ENCODE results near the gene PSRC1.
A peak's percentile ranks its signal among the peaks of the same experiment; 100 is the strongest.
"Not testable (repeated sequence)": the region's sequence is repeated elsewhere in the genome, so short reads cannot be mapped to it uniquely, and the experiment has no call there.

PSRC1 gene

DNA sequence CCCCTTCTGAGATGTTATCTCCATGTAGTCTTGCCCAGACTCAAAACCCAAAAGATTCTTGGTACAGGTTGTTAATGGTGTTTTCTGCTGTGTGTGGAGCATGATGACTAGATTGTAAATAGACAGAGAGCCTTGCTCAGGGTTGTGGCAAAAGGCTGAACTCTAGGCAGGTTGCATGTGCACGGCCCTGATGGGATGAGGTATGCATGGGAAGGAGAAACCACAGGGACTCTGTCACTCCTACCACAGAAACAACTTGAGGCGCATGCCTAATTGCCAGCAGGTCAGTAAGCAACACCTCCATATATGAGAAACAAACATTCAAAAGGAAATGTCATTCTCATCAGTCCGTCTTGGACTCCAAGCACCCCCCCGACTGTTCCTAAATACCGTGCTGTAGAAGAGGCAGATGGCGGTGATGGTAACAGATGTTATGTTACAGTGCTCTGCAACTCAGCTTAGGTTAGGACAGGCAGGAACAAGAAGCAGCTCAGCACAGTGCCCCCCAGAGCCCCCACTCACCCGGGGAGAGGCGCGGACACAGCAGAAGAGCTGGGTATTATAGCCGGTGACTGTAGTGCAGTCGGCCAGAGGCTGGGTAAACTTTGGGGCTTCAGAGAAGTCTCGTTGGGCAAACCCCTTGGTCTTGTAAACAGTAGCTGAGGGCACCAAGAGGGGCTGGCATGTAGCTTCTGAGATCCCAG is 12.9 kb upstream of the PSRC1 start:
- DNase-seq (ENCODE audit: low read depth), result no peak

DNA sequence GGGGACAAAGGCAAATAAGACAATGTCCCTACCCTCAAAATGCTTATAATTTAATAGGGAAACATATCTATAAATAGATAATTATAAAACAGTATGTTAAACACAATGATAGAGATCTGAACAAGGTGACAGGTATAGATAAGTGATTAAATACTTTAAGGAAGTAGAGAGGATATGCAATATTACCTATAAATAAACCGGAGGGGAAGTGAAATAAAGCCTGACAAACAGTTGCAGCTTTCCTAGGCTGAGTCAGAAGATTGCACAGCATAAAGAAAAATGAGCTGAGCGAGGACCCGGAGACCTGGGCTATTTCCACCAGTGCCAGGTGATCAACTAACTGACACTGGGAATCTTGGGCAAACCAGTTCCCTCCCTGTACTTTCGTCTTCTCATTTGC is 11.5 kb upstream of the PSRC1 start:
- DNase-seq (ENCODE audit: low read depth), result no peak

DNA sequence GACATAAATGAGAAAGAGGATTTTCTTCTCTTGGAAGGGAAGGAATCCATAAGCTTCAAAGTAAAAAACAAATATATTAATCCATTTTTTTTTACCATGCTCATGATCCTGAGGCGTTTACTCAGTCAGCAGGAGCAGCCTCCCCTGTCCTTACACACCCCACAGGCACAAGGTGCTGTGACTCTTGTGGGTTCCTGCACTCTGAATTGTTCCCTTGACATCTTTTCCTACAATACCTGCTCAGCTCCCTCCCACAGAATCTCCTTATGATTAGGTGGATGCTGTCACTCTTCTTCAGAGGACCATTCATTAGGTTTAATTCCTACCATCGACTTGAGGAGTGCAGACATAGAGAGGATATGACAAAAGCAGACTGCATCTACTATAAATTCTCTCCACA is 10.1 kb upstream of the PSRC1 start:
- DNase-seq (ENCODE audit: low read depth), result no peak

DNA sequence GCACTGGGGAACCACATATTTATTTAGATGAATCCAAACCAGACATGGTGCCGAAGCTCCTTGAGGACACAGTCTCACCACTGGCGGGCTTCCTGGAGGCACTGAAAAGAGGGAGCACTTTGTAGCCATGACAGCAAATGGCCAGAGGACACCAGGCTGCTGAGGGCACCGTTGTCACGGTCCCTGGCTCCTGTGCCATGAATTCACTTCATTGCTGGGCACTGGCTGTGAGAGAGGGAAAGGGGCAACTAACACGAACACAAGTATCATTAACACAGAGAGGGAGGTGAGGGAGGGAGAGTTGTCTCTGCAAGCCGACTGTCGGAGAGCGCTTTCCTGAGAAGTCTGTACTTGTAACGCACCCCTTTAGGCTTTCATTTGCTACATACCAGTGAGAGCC is 9.4 kb upstream of the PSRC1 start:
- DNase-seq (ENCODE audit: low read depth), result no peak

DNA sequence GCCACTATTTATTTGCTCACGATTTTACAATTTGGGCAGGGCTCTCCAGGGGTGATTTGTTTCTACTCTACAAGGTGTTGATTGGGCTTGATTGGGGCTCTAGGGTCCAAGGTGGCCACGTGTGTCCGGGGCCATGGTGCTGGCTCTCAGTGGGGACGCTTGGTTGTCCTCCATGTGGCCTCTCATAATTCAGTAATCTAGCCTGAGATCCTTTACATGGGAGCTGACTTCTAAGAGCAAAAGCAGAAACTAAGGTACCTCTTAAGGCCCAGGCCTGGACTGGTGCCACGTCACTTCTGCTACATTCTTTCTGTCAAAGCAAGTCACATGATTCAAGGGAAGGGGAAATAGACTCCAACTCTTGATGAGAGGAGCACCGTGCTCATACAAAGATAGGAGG is 8.1 kb upstream of the PSRC1 start:
- no peak for DNase-seq (ENCODE audit: low read depth)

DNA sequence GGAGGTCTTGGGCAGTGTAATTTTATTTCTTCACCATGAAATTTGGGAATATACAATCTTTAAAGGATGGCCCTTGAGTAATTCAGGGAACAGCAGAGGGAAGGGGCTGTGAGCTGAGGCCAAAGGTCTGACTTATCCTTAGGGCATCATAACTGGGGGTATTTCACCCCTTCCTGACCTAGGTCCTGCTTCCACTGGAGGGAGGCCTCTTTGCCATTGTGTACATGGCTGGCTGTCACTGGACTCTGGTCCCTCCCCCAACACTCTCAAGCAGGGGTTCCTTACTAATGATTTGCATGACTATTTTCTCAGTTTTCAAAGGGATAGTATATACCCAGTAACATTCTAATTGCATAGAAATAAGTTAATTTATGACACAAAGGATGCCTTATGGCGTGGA is 7.2 kb upstream of the PSRC1 start:
- no peak for DNase-seq (ENCODE audit: low read depth)

DNA sequence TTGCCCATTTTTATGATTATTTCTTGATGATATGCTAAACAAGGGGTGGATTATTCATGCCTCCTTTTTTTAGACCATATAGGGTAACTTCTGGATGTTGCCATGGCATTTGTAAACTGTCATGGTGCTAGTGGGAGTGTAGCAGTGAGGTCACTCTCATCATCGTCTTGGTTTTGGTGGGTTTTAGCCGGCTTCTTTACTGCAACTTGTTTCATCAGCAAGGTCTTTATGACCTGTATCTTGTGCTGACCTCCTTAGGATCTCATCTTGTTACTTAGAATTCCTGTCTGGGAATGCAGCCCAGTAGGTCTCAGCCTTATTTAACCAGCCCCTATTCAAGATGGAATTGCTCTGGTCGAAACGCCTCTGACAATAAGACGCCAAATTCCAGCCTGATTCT is 3.8 kb upstream of the PSRC1 start:
- DNase-seq (ENCODE audit: low read depth), result not testable (repeated sequence)

DNA sequence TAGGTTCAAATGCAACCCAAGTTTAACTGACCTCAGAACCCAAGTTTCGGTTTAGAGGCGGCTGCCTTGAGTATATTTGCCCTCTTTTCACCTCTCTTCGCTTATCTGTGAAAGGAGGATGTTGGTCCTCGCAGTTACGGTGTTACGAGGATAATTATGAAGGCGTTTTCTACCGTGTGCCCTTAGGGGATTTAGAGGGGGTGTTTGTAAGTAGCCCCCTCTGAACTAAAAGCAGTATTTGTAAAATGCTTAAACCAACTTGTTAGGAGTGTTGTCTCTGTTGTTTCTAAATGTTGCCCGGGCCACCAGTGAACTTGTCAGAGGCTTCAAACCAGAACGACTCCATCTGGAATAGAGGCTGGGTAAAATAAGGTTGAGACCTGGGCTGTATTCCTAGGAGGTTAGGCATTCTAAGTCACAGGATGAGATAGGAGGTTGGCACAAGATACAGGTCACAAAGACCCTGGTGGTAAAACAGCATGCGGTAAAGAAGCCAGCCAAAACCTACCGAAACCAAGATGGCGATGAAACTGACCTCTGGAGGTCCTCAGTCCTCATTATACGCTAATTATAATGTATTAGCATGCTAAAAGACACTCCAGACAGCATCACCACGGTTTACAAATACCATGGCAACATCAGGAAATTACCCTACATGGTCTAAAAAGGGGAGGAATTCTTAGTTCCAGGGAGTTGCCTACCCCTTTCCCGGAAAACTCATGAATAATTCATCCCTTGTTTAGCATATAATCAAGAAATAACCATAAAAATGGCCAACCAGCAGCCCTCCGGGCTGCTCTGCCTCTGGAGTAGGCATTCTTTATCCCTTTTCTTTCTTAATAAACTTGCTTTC is 1.0 kb upstream of the PSRC1 start:
- no peak for DNase-seq (ENCODE audit: low read depth)

DNA sequence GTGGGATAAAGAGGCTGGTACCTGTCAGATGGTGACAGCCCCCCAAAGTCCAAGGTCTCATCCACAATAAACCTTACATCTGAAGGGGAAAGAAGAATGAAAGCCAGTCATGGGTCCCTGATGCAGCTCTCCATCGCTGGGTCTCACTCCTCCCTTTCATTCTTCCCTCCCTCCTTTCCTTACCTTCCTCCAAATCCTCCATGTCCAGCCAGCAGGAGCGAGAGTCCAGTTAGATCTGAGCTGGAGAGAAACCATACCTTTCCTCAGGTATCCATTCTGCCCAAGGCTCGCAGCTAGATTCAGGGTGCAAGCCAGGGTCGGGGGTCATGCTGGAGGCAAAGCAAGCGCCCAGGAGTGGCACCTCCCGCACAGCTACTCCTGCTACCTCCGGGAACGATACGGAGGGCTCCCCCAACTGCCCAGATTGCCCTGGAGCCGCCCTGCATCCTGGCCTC is 421 bp downstream of the PSRC1 start:
- no peak for DNase-seq (ENCODE audit: low read depth)

DNA sequence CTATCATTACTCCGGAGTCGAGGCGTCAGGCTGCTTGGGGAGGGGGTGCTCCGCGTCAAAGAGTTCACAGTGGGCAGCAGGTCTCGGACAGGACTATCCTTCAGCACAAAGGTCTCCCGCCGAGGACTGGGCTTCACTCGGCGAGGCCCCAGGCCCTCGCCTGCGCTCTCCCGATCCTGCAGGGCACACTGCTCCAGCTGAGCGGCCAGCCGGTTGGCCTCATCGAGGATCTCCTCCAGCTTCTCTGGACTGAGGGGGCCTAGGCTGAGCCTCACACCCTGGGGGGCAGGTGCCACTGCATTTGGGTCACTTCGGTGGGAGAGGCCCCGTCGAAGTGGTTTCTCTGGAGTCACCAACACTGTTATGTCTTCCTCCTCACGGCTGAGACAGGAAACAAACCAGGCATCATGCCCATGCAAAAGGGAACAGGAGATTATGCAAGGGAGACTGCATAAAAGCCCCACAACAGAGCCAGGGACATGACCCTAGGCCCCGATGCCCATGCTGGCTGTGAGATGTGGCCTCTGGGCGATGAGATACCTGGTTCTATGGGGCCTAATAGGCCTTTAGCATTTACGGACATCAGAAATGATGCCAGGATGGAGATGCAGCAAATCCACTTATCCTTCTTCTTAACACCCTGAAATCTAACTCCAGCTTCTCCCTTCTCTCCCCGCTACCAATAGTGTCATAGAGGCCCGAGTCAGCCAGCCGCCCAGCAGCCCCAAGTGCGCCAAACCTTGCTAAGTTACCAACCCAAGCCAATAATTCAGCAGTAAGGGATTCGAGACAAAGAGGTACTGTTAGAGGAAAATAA is 1.1 kb downstream of the PSRC1 start:
- no peak for DNase-seq (ENCODE audit: low read depth)

DNA sequence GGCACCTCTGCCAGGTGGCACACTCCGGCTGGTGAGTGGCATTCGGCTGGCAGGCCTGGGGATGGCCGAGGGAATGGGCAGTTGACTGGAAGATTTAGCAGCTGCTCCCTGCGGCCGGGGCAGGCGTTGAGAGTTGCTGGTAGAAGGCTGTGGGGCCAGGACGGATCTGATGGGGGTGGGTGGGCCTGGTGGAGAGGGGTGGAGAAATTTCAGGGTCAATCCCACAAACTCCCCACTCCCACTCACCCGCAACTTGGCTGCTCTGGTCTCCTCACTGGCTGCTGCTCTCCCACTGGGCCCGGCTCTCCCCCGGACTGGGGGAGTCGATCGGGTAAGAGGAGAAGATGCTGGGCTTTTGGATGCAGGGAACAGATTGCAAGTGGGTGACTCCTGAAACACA is 2.1 kb downstream of the PSRC1 start:
- DNase-seq (ENCODE audit: low read depth), result no peak

DNA sequence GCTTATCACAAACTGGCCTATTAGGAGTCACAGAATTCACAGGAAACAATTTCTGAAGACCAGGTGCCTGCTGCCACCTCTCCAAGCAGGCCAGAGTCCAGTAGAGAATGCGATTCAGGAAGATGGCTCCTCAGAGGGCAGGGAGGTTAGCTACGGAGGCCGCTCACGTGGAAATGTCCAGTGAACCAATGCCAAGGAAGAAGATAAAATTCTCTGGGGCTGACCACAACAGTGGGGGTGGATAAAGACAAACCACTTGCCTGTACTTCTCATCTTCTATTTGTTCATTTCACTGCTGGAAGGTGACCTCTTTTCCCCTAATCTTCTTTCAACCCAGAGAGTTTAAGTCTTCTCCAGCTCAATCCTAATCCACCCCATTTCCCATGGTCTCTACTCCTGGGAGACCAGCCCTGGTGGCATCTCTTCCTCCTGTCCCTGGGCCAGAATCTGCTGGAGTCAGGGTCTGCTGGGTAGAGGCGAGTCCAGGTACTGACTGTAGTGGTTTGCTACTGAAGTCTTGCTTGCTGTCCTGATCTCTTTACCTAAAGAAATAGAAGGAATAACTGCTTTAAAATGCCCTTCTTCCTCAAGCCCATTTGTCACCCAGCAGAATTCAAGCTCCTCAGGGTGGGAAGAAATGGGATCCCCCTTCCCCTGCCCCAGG is 3.2 kb downstream of the PSRC1 start:
- no peak for DNase-seq (ENCODE audit: low read depth)

DNA sequence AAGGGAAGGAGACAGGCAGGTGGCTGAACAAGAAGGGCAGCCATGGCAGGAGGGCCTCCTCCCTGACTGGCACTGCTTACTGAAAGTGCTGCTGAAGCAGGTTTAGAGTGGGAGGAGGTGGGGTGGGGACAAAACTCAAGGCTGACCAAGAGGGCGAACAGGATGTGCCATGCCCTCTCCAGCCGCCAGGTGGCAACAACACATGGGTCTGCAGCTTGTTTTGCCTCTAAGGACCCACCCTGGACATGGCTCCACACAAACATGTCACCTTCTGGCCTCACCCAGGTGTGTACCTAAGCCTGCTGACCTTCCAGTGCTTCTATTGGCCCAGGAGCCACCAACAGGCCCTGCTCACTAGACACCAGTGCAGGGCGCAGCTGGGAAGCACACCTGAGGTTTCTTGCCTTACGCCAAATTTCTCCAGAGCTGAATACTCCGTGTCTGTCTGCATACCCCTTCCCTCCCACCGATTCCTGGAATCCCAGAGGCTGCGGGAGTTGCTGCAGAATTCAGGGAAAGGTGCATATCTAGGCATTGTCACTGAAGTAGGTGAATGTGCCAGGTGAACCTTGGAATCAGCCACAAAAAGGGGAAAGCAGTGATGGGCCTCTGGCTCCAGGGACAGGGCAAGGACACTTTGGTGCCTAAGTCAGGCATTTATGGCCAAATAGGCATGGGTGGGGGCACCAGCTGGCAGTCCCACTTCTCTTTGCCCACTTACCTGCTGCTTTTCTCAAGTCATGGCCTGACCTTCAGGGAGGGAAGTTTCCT is 5.3 kb downstream of the PSRC1 start:
- DNase-seq (ENCODE audit: low read depth), result peak; percentile 51

DNA sequence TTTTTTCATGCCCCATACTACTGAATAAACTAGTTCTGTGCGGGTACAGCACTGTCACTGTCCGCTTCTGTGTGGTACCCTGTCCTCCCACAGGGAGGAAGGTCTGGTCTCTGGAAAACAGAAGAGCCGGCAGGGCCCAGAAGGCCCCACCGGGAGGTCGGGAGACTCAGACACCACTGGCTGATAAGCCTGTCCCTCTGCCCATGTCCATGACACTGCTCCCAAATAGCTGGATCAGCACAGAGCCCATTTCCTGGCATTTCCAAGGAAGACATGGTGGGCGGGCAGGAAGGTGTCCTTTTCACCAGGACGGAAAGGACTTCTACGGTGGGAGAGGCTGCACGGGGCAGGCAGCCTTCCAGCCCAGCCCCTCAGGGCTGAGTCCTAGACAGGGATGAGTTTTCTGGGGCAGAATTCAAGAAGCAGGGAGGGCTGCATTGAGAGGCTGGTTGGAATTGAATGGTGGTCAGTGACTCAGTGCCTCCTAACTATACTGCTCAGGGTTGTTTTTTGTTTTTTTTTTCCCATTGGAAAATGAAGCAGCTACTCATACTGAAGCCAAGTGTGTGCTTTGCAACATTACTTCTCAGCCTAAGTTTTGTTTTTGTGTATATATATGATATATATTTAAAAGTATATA is 7.1 kb downstream of the PSRC1 start:
- DNase-seq (ENCODE audit: low read depth), result no peak

DNA sequence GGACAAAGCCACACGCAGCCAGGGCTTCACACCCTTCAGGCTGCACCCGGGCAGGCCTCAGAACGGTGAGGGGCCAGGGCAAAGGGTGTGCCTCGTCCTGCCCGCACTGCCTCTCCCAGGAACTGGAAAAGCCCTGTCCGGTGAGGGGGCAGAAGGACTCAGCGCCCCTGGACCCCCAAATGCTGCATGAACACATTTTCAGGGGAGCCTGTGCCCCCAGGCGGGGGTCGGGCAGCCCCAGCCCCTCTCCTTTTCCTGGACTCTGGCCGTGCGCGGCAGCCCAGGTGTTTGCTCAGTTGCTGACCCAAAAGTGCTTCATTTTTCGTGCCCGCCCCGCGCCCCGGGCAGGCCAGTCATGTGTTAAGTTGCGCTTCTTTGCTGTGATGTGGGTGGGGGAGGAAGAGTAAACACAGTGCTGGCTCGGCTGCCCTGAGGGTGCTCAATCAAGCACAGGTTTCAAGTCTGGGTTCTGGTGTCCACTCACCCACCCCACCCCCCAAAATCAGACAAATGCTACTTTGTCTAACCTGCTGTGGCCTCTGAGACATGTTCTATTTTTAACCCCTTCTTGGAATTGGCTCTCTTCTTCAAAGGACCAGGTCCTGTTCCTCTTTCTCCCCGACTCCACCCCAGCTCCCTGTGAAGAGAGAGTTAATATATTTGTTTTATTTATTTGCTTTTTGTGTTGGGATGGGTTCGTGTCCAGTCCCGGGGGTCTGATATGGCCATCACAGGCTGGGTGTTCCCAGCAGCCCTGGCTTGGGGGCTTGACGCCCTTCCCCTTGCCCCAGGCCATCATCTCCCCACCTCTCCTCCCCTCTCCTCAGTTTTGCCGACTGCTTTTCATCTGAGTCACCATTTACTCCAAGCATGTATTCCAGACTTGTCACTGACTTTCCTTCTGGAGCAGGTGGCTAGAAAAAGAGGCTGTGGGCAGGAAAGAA is 8.1 kb downstream of the PSRC1 start:
- no peak for DNase-seq (ENCODE audit: low read depth)

DNA sequence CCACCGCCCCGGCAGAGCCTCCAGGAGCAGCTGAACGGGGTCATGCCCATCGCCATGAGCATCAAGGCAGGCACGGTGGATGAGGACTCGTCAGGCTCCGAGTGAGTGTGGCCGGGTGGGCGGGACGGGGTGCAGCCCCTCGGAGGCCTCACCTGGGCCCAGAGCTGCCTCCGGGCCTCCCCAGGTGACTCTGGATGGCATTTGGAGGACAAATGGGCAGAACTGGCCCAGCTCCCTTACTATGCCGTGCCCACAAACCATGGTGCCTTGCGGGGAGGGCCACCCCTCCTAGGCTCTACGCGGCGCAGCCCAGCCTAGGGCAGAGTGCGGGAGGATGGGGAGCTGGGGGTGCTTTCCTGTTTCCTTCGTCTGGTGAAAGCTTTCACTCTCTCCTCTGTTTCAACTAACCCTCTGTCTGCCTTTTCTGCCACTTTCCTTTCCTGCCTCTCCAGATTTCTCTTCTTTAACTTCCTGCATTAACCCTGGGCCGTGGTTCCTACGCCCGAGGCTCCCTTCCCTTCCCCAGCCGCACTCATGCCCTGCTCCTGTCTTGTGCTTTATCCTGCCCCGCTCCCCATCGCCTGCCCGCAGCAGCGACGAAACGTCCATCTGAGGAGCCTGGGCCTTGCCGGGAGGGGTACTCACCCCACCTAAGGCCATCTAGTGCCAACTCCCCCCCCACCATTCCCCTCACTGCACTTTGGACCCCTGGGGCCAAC is 9.2 kb downstream of the PSRC1 start:
- DNase-seq (ENCODE audit: low read depth), result no peak

DNA sequence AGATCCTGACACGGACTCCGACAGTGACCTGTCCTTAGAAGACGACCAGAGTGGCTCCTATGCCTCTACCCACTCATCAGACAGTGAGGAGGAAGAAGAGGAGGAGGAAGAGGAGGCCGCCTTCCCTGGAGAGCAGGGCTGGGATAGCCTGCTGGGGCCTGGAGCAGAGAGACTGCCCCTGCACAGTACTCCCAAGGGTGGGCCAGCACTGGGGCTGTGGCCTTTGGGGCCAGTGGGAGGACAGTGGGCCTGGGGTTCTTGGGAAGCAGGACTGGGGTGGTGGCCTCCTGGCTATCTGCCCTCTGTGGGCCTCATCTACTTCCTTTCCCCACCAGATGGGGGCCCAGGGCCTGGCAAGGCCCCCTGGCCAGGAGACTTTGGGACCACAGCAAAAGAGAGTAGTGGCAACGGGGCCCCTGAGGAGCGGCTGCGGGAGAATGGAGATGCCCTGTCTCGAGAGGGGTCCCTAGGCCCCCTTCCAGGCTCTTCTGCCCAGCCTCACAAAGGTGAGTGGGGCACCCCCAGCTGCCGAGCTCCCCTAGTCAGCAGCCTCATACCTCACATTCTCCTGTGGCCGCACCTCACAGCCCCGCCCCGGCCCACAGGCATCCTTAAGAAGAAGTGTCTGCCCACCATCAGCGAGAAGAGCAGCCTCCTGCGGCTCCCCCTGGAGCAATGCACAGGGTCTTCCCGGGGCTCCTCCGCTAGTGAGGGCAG is 10.0 kb downstream of the PSRC1 start:
- no peak for DNase-seq (ENCODE audit: low read depth)

DNA sequence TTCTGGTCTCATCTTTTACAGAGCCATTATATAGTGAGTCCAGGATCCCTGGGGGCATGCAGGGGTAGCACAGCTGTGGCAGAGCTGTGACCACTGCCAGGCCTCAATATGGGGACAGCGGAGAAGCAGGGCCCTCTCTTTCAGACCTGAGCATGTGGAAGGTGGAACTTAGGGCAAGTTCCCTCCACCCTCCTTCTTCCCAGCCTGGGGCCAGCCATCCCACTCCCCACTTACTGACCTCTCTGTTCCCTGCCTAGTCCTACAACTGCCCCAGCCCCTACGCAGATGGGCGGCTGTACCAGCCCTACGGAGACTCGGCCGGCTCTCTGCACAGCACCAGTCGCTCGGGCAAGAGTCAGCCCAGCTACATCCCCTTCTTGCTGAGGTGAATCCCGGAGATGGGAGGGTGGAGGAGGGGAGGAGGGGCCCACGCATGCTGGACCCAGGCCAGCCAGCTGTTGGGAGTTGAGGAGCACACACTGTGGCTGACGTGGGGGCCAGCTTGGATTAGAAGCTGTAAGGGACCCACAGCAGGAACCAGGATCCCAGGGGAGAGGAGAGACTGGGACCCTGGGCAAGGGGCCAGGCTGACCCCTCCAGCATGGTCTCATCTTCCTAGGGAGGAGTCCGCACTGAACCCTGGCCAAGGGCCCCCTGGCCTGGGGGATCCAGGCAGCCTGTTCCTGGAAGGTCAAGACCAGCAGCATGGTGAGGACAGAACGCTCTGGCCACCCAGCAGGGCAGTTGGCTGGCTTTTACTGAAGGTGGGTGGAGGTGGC is 10.7 kb downstream of the PSRC1 start:
- DNase-seq (ENCODE audit: low read depth), result no peak

Measured in activated T-cell treated with anti-CD3 and anti-CD28 coated beads for 1 hour (primary cell).